Endothelial cell of umbilical vein (primary cell): ENCODE data around the gene NHLRC1. TPM values are rescaled to one million over a fixed set of nuclear protein-coding genes. Genes with fewer than 3 reads are reported as not detected.

Experiments
- BruUV-seq: library from RNA; stranded (reverse); fragments of 400-500 nt; replicated peaks from 2 replicates; lab custom pipeline; 2021; lab: Mats Ljungman, UMichigan
- CTCF ChIA-PET: fragments of 300-600, 350-600 bp; sonication (Branson Sonifier 250); formaldehyde crosslinking; loops from one replicate; lab custom pipeline; 2021; ENCODE audit warnings: antibody characterized with exemption, inconsistent platforms; lab: Charles Lee
- POLR2A ChIA-PET: fragments of 300-600, 350-600 bp; sonication (Branson Sonifier 250); formaldehyde crosslinking; loops from one replicate; lab custom pipeline; 2021; ENCODE audit warnings: antibody characterized with exemption, inconsistent platforms; lab: Charles Lee
- DNase-seq: peaks from one replicate; pipeline ENCODE4 v3.0.0-alpha.2; 2011; ENCODE audit warnings: low read depth, low spot score
- FAIRE-seq: peaks from 2 replicates; lab custom pipeline; 2011; peaks lifted over from hg19 to GRCh38; lab: Jason Lieb, UNC
- H2AFZ ChIP-seq: 2 replicates; pipeline ENCODE4 v1.6.0; 2012; ENCODE audit warnings: low read depth, low read length, control low read depth, inconsistent platforms
- H3K27ac ChIP-seq: 2 replicates; pipeline ENCODE4 v1.5.1; 2011; ENCODE audit warnings: low read depth, mild to moderate bottlenecking, control low read depth, low read length, moderate library complexity; ENCODE audit not compliant: insufficient read depth
- H3K27me3 ChIP-seq, 2 experiments: 2 replicates each; pipeline versions ENCODE4 v1.6.0 to v1.6.1; 2011; ENCODE audit warnings: low read length in 2 of 2, mixed read lengths in 1 of 2; ENCODE audit not compliant: control insufficient read depth in 2 of 2, insufficient read depth in 2 of 2
- H3K36me3 ChIP-seq, 2 experiments: 2 replicates in 1 of 2; 3 replicates in 1 of 2; pipeline ENCODE4 v1.5.1; 2011; ENCODE audit warnings: low read length in 2 of 2, mild to moderate bottlenecking in 1 of 2, moderate library complexity in 1 of 2; ENCODE audit not compliant: control insufficient read depth in 2 of 2, insufficient read depth in 2 of 2; ENCODE audit errors: extremely low read depth in 1 of 2
- H3K4me1 ChIP-seq: 3 replicates; pipeline ENCODE4 v1.5.1; 2011; ENCODE audit warnings: mild to moderate bottlenecking, low read length; ENCODE audit not compliant: control insufficient read depth, insufficient read depth; ENCODE audit errors: extremely low read depth
- H3K4me2 ChIP-seq: 2 replicates; pipeline ENCODE4 v1.6.1; 2011; ENCODE audit warnings: low read length, control low read depth, mixed read lengths; ENCODE audit not compliant: insufficient read depth
- H3K4me3 ChIP-seq, 3 experiments: fragments of 200-600 bp in 1 of 3; sonication (generic), shearing (Covaris generic) in 1 of 3; replicated peaks in 1 of 3; 2 replicates each; pipeline ENCODE4 v1.5.1; 2011 to 2016; ENCODE audit warnings: control low read depth in 3 of 3, low read length in 3 of 3, mild to moderate bottlenecking in 2 of 3, inconsistent platforms in 1 of 3, low read depth in 1 of 3, moderate library complexity in 1 of 3; ENCODE audit not compliant: insufficient read depth in 1 of 3
- H3K79me2 ChIP-seq: 2 replicates; pipeline ENCODE4 v1.6.0; 2012; ENCODE audit warnings: low read length, inconsistent platforms; ENCODE audit not compliant: control insufficient read depth, insufficient read depth
- H3K9ac ChIP-seq: replicated peaks from 2 replicates; pipeline ENCODE3; 2011; ENCODE audit warnings: low read length, control low read depth; ENCODE audit not compliant: insufficient read depth; ENCODE audit errors: extremely low read depth
- H3K9me1 ChIP-seq: replicated peaks from 3 replicates; pipeline ENCODE4 v1.6.0; 2011; ENCODE audit warnings: mild to moderate bottlenecking, low read length; ENCODE audit not compliant: control insufficient read depth, insufficient read depth; ENCODE audit errors: extremely low read depth
- H3K9me3 ChIP-seq: replicated peaks from 2 replicates; pipeline ENCODE4 v1.5.1; 2012; ENCODE audit warnings: low read length, inconsistent platforms; ENCODE audit not compliant: control insufficient read depth, insufficient read depth
- H4K20me1 ChIP-seq: replicated peaks from 2 replicates; pipeline ENCODE3; 2011; ENCODE audit warnings: mild to moderate bottlenecking, low read length; ENCODE audit not compliant: control insufficient read depth, insufficient read depth; ENCODE audit errors: extremely low read depth
- EZH2 ChIP-seq: IDR thresholded peaks from 2 replicates; pipeline ENCODE4 v1.6.1; 2012; ENCODE audit warnings: borderline replicate concordance, low read depth, mild to moderate bottlenecking, moderate library complexity, low read length, inconsistent platforms; ENCODE audit not compliant: severe bottlenecking
- FOS ChIP-seq: IDR thresholded peaks from 2 replicates; pipeline ENCODE4 v1.6.1; 2011; ENCODE audit warnings: mild to moderate bottlenecking, low read length, moderate library complexity, borderline replicate concordance; ENCODE audit not compliant: insufficient read depth
- GATA2 ChIP-seq: IDR thresholded peaks from 2 replicates; pipeline ENCODE4 v1.7.0; 2011; ENCODE audit warnings: low read depth, mild to moderate bottlenecking, moderate library complexity, mixed read lengths, low read length; ENCODE audit not compliant: insufficient read length, insufficient read depth
- JUN ChIP-seq: IDR thresholded peaks from 2 replicates; pipeline ENCODE4 v1.6.1; 2011; ENCODE audit warnings: borderline replicate concordance, low read depth; ENCODE audit not compliant: insufficient read length, insufficient read depth
- MYC ChIP-seq: IDR thresholded peaks from one replicate; pipeline ENCODE4 v1.6.1; 2011; ENCODE audit warnings: mild to moderate bottlenecking, low read depth, low read length
- POLR2A ChIP-seq: IDR thresholded peaks from 2 replicates; pipeline ENCODE4 v1.6.1; 2012; ENCODE audit warnings: low read depth, mild to moderate bottlenecking, control low read depth, low read length
- POLR2AphosphoS5 ChIP-seq: IDR thresholded peaks from 2 replicates; pipeline ENCODE4 v1.6.1; 2012; ENCODE audit warnings: low read depth, mild to moderate bottlenecking, control low read depth, low read length, moderate library complexity; ENCODE audit not compliant: insufficient read depth
- dilution Hi-C: fragments of 300-500 bp; cut with MboI; formaldehyde crosslinking; loops from one replicate; pipeline ENCODE4 v1.15.0; 2019; ENCODE audit warnings: low sequenced_read_pairs; ENCODE audit not compliant: extremely low pct_ligation_motif_present
- intact Hi-C: fragments of 100-400 bp; cut with micrococcal nuclease; formaldehyde crosslinking; loops from one replicate; pipeline ENCODE4 v1.10.0; 2022
- polyA plus RNA-seq, 4 experiments: library from polyadenylated mRNA; depleted of rRNA in 3 of 4; stranded (reverse) in 3 of 4; unstranded in 1 of 4; fragments of >200 nt; gene quantifications; 2 replicates each; pipeline versions ENCODE4 v1.2.1 to v1.2.3, GENCODE V29; 2011 to 2012; ENCODE audit warnings: missing spikeins in 1 of 4
- total RNA-seq: library from RNA; stranded (reverse); gene quantifications from 2 replicates; pipeline ENCODE4 v1.2.3, GENCODE V29; 2021
- TF ChIP-seq, protein P1 (sequence below), 2 donors: IDR thresholded peaks; 1 replicate in 1 of 2; 2 replicates in 1 of 2; pipeline ENCODE4 v1.5.1; 2011; ENCODE audit warnings: low read length in 2 of 2, mild to moderate bottlenecking in 2 of 2, moderate library complexity in 2 of 2, control low read depth in 1 of 2, inconsistent platforms in 1 of 2, low read depth in 1 of 2; ENCODE audit not compliant: insufficient read depth in 1 of 2; ENCODE audit errors: extremely low read depth in 1 of 2
- TF ChIP-seq, protein P2 (sequence below): IDR thresholded peaks from 2 replicates; pipeline ENCODE4 v1.6.1; 2011; ENCODE audit not compliant: insufficient read depth, insufficient read length

NHLRC1 gene
- total and polyA plus RNA-seq, 2 donors (not counting 3 experiments of a cell fraction or from before 2014, with no cell fraction given): 1.7 to 2.3 TPM

DNA sequence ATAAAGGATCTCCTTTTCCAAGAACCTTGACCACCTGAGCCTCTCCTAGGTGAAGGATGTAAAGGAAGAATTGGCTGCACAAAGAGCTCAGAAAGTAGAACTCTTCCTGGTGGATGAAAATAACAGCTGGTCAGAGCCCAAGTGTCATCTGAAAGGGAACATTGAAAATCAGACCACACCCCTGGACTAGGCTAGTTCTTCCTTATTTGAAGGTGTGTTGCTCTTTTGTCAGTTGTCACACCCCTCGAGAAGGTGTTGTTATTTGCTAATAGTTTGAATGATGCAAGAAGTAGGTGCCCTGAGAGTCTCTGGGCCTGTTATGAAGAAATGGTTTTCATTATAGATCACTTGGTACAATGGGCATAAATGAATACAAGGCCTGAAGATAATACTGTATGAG is 31.1 kb downstream of the NHLRC1 start:
- POLR2A ChIA-PET: no interaction called here

More for the DNA sequence above, 31.1 kb downstream of the NHLRC1 start:
- no peak for TF ChIP-seq FOS
- no peak for TF ChIP-seq EZH2
- no peak for TF ChIP-seq POLR2AphosphoS5
- TF ChIP-seq POLR2A: no peak
- no peak for TF ChIP-seq GATA2
- no peak for TF ChIP-seq JUN
- TF ChIP-seq, protein P1, sequence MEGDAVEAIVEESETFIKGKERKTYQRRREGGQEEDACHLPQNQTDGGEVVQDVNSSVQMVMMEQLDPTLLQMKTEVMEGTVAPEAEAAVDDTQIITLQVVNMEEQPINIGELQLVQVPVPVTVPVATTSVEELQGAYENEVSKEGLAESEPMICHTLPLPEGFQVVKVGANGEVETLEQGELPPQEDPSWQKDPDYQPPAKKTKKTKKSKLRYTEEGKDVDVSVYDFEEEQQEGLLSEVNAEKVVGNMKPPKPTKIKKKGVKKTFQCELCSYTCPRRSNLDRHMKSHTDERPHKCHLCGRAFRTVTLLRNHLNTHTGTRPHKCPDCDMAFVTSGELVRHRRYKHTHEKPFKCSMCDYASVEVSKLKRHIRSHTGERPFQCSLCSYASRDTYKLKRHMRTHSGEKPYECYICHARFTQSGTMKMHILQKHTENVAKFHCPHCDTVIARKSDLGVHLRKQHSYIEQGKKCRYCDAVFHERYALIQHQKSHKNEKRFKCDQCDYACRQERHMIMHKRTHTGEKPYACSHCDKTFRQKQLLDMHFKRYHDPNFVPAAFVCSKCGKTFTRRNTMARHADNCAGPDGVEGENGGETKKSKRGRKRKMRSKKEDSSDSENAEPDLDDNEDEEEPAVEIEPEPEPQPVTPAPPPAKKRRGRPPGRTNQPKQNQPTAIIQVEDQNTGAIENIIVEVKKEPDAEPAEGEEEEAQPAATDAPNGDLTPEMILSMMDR (IDR thresholded peaks at IDR 0.05; ENCODE audit: extremely low read depth in 1 of 2, insufficient read depth in 1 of 2, low read depth in 1 of 2, low read length in 2 of 2): no peak
- TF ChIP-seq, protein P2, sequence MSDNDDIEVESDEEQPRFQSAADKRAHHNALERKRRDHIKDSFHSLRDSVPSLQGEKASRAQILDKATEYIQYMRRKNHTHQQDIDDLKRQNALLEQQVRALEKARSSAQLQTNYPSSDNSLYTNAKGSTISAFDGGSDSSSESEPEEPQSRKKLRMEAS: no peak
- no peak for TF ChIP-seq MYC
- Histone ChIP-seq H3K27ac (no peak overlapping the region), H3K79me2 (no peaks in the 10 kb centered on the region), H3K27me3 (no peaks in the 10 kb centered on the region), H3K4me1 (no peaks in the 10 kb centered on the region), H3K9ac (no peak overlapping the region), H4K20me1 (no peaks in the 10 kb centered on the region), H3K4me3 (no peak overlapping the region), H2AFZ (no peak overlapping the region), H3K4me2 (no peak overlapping the region), H3K9me1 (no peaks in the 10 kb centered on the region), H3K36me3 (no peaks in the 10 kb centered on the region), H3K9me3 (no peaks in the 10 kb centered on the region)
- dilution Hi-C loops (no loop called here), intact Hi-C loops (no loop called here)
- DNase-seq (no peak), FAIRE-seq (no peak)
- CTCF ChIA-PET: interaction anchor here (1.3 kb wide), 1 partner anchor 8 kb away, joined by 3 read pairs; no protein-coding TSS in a partner anchor
- no TSS peak for BruUV-seq
